SK-N-SH treated with all-trans-retinoic acid at 6 μM for 48 hours (cell line): Measurements from ENCODE around the gene MAPK4.

Experiments used
- BACH2 ChIP-seq: fragments of 250-450 bp; sonication (Bioruptor Pico); IDR thresholded peaks from 2 replicates; pipeline ENCODE4 v1.9.0; 2021; ENCODE audit warnings: mild to moderate bottlenecking, borderline replicate concordance
- CSRNP3 ChIP-seq: fragments of 250-450 bp; sonication (Bioruptor Pico); IDR thresholded peaks from 2 replicates; pipeline ENCODE4 v1.5.1; 2021; ENCODE audit warnings: mild to moderate bottlenecking, moderate library complexity
- ESRRG ChIP-seq: fragments of 250-450 bp; sonication (Bioruptor Pico); IDR thresholded peaks from 2 replicates; pipeline ENCODE4 v1.6.1; 2021; ENCODE audit warnings: mild to moderate bottlenecking
- OSR1 ChIP-seq: fragments of 250-450 bp; sonication (Bioruptor Pico); IDR thresholded peaks from 2 replicates; pipeline ENCODE4 v1.8.0; 2022; ENCODE audit warnings: moderate library complexity, mild to moderate bottlenecking, inconsistent platforms
- ZFP3 ChIP-seq: fragments of 250-450 bp; sonication (Bioruptor Pico); IDR thresholded peaks from 2 replicates; pipeline ENCODE4 v1.5.0; 2020; ENCODE audit warnings: mild to moderate bottlenecking, moderate library complexity
- ZFP30 ChIP-seq: fragments of 450-650 bp; formaldehyde crosslinking; IDR thresholded peaks from 2 replicates; pipeline ENCODE4 v1.5.0; 2022; ENCODE audit warnings: mild to moderate bottlenecking, moderate library complexity
- ZNF70 ChIP-seq: fragments of 450-650 bp; formaldehyde crosslinking; IDR thresholded peaks from 2 replicates; pipeline ENCODE4 v1.5.0; 2020; ENCODE audit warnings: mild to moderate bottlenecking, moderate library complexity

- no peak for TF ChIP-seq ESRRG (CRISPR knock-in tag)
- no peak for TF ChIP-seq ZNF70 (CRISPR knock-in tag)
- TF ChIP-seq OSR1 = no peak
- no peak for TF ChIP-seq ZFP3 (CRISPR knock-in tag)
- TF ChIP-seq ZFP30 (CRISPR knock-in tag) = no peak
- no peak for TF ChIP-seq CSRNP3 (CRISPR knock-in tag)
- no peak for TF ChIP-seq BACH2 (CRISPR knock-in tag)
Observed at GRCh38 chr18:50628533-50628905, 68.6 kb downstream of the MAPK4 start.
